SK-N-SH (cell line): ENCODE data around the gene PDE2A. TPM values are rescaled to one million over a fixed set of nuclear protein-coding genes. Genes with fewer than 3 reads are reported as not detected.

Source experiments
- CTCF ChIA-PET: fragments of 300-600, 350-600 bp; formaldehyde crosslinking; extraction: SDS; loops from one replicate; lab custom pipeline; 2021; lab: Yijun Ruan, JAX
- POLR2A ChIA-PET: fragments of 350-600 bp; sonication (Branson Sonifier 250); formaldehyde crosslinking; extraction: SDS; loops from one replicate; lab custom pipeline; 2020; ENCODE audit warnings: antibody characterized with exemption, inconsistent platforms; lab: Yijun Ruan, JAX
- DNase-seq: peaks from one replicate; pipeline ENCODE4 v3.0.0; 2012
- H2AFZ ChIP-seq: fragments of 200-600 bp; sonication (generic); 2 replicates; pipeline ENCODE4 v1.8.1; 2016; ENCODE audit warnings: antibody characterized with exemption, mild to moderate bottlenecking, low read depth
- H3F3A ChIP-seq: fragments of 200-600 bp; sonication (generic); replicated peaks from 2 replicates; pipeline ENCODE3; 2016; ENCODE audit warnings: antibody characterized with exemption, mild to moderate bottlenecking; ENCODE audit not compliant: insufficient read depth
- H3K27ac ChIP-seq, 2 experiments: fragments of 200-500 bp in 1 of 2; fragments of 200-600 bp in 1 of 2; sonication (Bioruptor generic) in 1 of 2; sonication (generic), shearing (Covaris generic) in 1 of 2; 2 replicates each; pipeline versions ENCODE4 v1.5.1 to v1.6.1; 2014 to 2016; ENCODE audit warnings: low read depth in 2 of 2, inconsistent platforms in 1 of 2, low read length in 1 of 2, mild to moderate bottlenecking in 1 of 2, mixed read lengths in 1 of 2
- H3K27me3 ChIP-seq: fragments of 200-600 bp; sonication (generic), shearing (Covaris generic); 2 replicates; pipeline ENCODE4 v1.6.1; 2016; ENCODE audit warnings: mixed run types; ENCODE audit not compliant: insufficient read depth
- H3K36me3 ChIP-seq, 2 experiments: fragments of 200-500 bp in 1 of 2; fragments of 200-600 bp in 1 of 2; sonication (Bioruptor generic) in 1 of 2; sonication (generic) in 1 of 2; replicated peaks in 1 of 2; 2 replicates each; pipeline versions ENCODE3 to v1.5.1; 2014 to 2016; ENCODE audit warnings: low read length in 1 of 2, mild to moderate bottlenecking in 1 of 2; ENCODE audit not compliant: insufficient read depth in 2 of 2, control insufficient read depth in 1 of 2
- H3K4me1 ChIP-seq, 2 experiments: fragments of 200-500 bp in 1 of 2; fragments of 200-600 bp in 1 of 2; sonication (Bioruptor generic) in 1 of 2; sonication (generic), shearing (Covaris generic) in 1 of 2; 2 replicates each; pipeline versions ENCODE4 v1.5.1 to v1.6.1; 2014 to 2016; ENCODE audit warnings: low read depth in 1 of 2, low read length in 1 of 2, mixed run types in 1 of 2; ENCODE audit not compliant: insufficient read depth in 2 of 2, control insufficient read depth in 1 of 2
- H3K4me2 ChIP-seq: fragments of 200-600 bp; sonication (generic), shearing (Covaris generic); 2 replicates; pipeline ENCODE4 v1.6.1; 2017; ENCODE audit warnings: mixed run types
- H3K4me3 ChIP-seq, 2 experiments: fragments of 200-500 bp in 1 of 2; fragments of 200-600 bp in 1 of 2; sonication (Bioruptor generic) in 1 of 2; sonication (generic), shearing (Covaris generic) in 1 of 2; 2 replicates each; pipeline versions ENCODE4 v1.5.1 to v1.8.1; 2014 to 2016; ENCODE audit warnings: low read depth in 2 of 2, inconsistent platforms in 1 of 2, low read length in 1 of 2, mild to moderate bottlenecking in 1 of 2, mixed read lengths in 1 of 2, moderate library complexity in 1 of 2
- H3K79me2 ChIP-seq: fragments of 200-600 bp; sonication (generic); 2 replicates; pipeline ENCODE4 v1.8.1; 2017; ENCODE audit warnings: mild to moderate bottlenecking; ENCODE audit not compliant: insufficient read depth
- H3K9ac ChIP-seq: fragments of 200-600 bp; sonication (generic); 2 replicates; pipeline ENCODE4 v1.6.1; 2017; ENCODE audit warnings: mixed run types
- H3K9me2 ChIP-seq: fragments of 200-600 bp; sonication (generic); 2 replicates; pipeline ENCODE4 v1.6.1; 2017; ENCODE audit warnings: mixed run types
- H3K9me3 ChIP-seq: fragments of 200-600 bp; sonication (generic); 2 replicates; pipeline ENCODE4 v1.6.1; 2017; ENCODE audit warnings: mixed run types, mild to moderate bottlenecking, moderate library complexity
- H4K20me1 ChIP-seq: fragments of 200-600 bp; sonication (generic); 2 replicates; pipeline ENCODE4 v1.6.1; 2017; ENCODE audit warnings: mild to moderate bottlenecking, mixed run types; ENCODE audit not compliant: insufficient read depth
- ELF1 ChIP-seq: IDR thresholded peaks from 2 replicates; pipeline ENCODE4 v1.4.0; 2012
- EZH2phosphoT487 ChIP-seq: fragments of 200-600 bp; sonication (generic); IDR thresholded peaks from 2 replicates; pipeline ENCODE4 v1.6.1; 2017; ENCODE audit warnings: low read depth, mixed run types, mild to moderate bottlenecking, antibody characterized with exemption, moderate library complexity, borderline replicate concordance
- FOXJ3 ChIP-seq: sonication (generic); formaldehyde crosslinking; IDR thresholded peaks from 2 replicates; pipeline ENCODE4 v1.5.1; 2020; ENCODE audit warnings: mild to moderate bottlenecking, missing genetic modification reagents
- MXI1 ChIP-seq: IDR thresholded peaks from 2 replicates; pipeline ENCODE4 v1.6.1; 2012; ENCODE audit warnings: mild to moderate bottlenecking, low read depth, low read length, improper control_type of control experiment
- RAD21 ChIP-seq: IDR thresholded peaks from 2 replicates; pipeline ENCODE4 v1.6.1; 2012; ENCODE audit warnings: mild to moderate bottlenecking, low read length
- RCOR1 ChIP-seq: fragments of 150-350 bp; IDR thresholded peaks from 2 replicates; pipeline ENCODE4 v1.6.1; 2017; ENCODE audit warnings: antibody characterized with exemption, low read length
- RXRA ChIP-seq: IDR thresholded peaks from 2 replicates; pipeline ENCODE4 v1.4.0; 2012; ENCODE audit warnings: low read depth, mild to moderate bottlenecking, borderline replicate concordance
- SIN3A ChIP-seq: IDR thresholded peaks from 2 replicates; pipeline ENCODE4 v1.6.1; 2012; ENCODE audit warnings: low read depth, mild to moderate bottlenecking, low read length, moderate library complexity, borderline replicate concordance
- SMC3 ChIP-seq: IDR thresholded peaks from 2 replicates; pipeline ENCODE4 v1.6.1; 2012; ENCODE audit warnings: low read depth, low read length, improper control_type of control experiment
- TEAD4 ChIP-seq: IDR thresholded peaks from 2 replicates; pipeline ENCODE4 v1.4.0; 2012; ENCODE audit warnings: mild to moderate bottlenecking, borderline replicate concordance; ENCODE audit not compliant: insufficient read depth
- WGBS: methylation state at CpG from one replicate; pipeline ENCODE4 v1.1.6; 2017; ENCODE audit warnings: low lambda C conversion rate; 5-methylcytosine and 5-hydroxymethylcytosine counted together
- polyA plus RNA-seq, 3 experiments: library from polyadenylated mRNA; depleted of rRNA; stranded (reverse); fragments of >200 nt; gene quantifications; 2 replicates each; pipeline ENCODE4 v1.2.3, GENCODE V29; 2012
- TF ChIP-seq, protein P1 (sequence below): fragments of 150-350 bp; IDR thresholded peaks from 2 replicates; pipeline ENCODE4 v1.6.1; 2016; ENCODE audit warnings: mild to moderate bottlenecking, low read depth, low read length
- TF ChIP-seq, protein P2 (sequence below): IDR thresholded peaks from 2 replicates; pipeline ENCODE4; 2012
- TF ChIP-seq, protein P3 (sequence below): fragments of 150-350 bp; IDR thresholded peaks from 2 replicates; pipeline ENCODE4 v1.6.1; 2017; ENCODE audit warnings: antibody characterized with exemption, low read length, low read depth, borderline replicate concordance
- TF ChIP-seq, protein P4 (sequence below): IDR thresholded peaks from 2 replicates; pipeline ENCODE4 v1.4.0; 2012; ENCODE audit warnings: low read depth, borderline replicate concordance

Gene PDE2A
- polyA plus RNA-seq, 1 of the 3 experiments (the other 2 are of a cell fraction), result 0.43 TPM

DNA sequence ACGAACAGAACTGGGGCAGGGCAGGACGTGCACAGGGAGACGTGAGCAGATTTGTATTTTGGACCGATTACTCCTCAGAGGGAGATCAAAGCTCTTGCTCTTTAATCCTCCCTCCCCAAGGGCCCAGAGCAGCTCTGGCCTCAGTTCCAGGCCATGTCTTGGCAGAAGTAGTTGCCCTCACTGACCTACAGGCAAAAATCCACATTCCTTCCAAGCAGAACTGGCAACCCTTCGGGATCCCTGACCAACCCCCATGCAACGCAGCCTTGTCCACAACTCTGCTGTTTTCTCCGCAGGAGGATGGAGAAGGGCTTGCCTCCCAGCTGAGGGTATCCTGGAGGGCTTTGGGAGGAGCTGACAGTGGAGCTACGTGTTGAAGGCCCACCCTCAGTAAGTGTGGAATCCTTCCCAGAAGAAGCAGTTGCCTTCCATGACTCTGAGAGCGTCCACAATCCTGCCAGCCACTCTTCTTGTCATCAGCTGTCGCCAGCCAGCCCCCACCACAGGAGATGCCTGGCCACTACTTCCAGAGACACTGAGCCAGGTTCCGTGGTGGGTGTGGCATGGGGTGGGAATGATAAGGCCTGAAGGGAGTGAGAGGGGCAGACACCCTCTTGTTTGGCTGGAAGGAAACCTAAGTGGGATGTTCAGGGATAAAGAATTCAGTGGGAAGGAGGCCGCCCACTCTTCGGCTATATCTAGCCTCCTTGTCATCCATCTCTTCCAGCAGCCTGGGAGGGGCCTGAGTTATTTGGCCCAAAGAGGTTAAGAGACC, 68.1 kb downstream of the PDE2A start:
- POLR2A ChIA-PET, result interaction anchor here (0.5 to 0.6 kb wide), 2 partner anchors 23 to 78 kb away, joined by 3 read pairs; no protein-coding TSS in a partner anchor
- no peak overlapping the region for H3K4me2 ChIP-seq
- H3K36me3 ChIP-seq, result no peaks in the 10 kb centered on the region
- no peaks in the 10 kb centered on the region for H3K79me2 ChIP-seq
- peaks cover 13% of the 10 kb centered on the region; the same call in 1 of the 2 replicates for H3K27me3 ChIP-seq
- TF ChIP-seq, protein P1, sequence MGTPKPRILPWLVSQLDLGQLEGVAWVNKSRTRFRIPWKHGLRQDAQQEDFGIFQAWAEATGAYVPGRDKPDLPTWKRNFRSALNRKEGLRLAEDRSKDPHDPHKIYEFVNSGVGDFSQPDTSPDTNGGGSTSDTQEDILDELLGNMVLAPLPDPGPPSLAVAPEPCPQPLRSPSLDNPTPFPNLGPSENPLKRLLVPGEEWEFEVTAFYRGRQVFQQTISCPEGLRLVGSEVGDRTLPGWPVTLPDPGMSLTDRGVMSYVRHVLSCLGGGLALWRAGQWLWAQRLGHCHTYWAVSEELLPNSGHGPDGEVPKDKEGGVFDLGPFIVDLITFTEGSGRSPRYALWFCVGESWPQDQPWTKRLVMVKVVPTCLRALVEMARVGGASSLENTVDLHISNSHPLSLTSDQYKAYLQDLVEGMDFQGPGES, result no peak
- no peak for TF ChIP-seq TEAD4
- no peaks in the 10 kb centered on the region for H3F3A ChIP-seq
- no peak overlapping the region for H3K4me3 ChIP-seq
- no peak overlapping the region for H3K9ac ChIP-seq
- 61% methylated on average over 11 of the region's 13 CpGs for WGBS
- H2AFZ ChIP-seq, result no peak overlapping the region
- H3K27ac ChIP-seq, result no peak overlapping the region
- CTCF ChIA-PET, result interaction anchor here (0.8 to 12.6 kb wide), 8 partner anchors 7 to 568 kb away, joined by 3 to 276 read pairs (median 20); partner anchors contain the start of gene CLPB
- no peaks in the 10 kb centered on the region for H3K9me3 ChIP-seq
- no peaks in the 10 kb centered on the region for H4K20me1 ChIP-seq
- peaks cover 0 to 15% of the 10 kb centered on the region in 2 experiments; a peak in 1 of 4 replicates for H3K4me1 ChIP-seq
- H3K9me2 ChIP-seq, result no peaks in the 10 kb centered on the region
- no peak for DNase-seq

DNA sequence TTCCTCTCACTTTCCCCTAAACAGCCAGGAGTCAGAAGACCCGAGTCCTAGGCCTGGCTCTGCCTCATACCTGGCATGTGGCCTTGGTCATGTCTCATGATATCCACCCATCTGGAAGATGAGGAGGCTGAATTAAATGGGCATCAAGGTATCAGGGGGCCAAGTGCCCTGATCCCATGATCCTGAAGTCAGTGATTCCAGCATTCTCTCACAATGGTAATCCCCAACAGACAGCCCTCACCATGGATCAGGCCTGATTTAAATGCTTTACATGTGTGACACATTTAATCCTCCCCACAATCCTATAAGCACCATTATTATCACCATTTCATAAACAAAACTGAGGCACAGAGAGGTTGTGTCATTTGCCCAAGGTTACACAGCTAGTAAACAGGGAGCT, 70.0 kb downstream of the PDE2A start:
- TF ChIP-seq SIN3A (no peak), SMC3 (no peak), RCOR1 (no peak), RXRA (no peak), EZH2phosphoT487 (no peak), ELF1 (no peak), MXI1 (no peak), RAD21 (no peak), FOXJ3 (no peak)
- TF ChIP-seq, protein P2, sequence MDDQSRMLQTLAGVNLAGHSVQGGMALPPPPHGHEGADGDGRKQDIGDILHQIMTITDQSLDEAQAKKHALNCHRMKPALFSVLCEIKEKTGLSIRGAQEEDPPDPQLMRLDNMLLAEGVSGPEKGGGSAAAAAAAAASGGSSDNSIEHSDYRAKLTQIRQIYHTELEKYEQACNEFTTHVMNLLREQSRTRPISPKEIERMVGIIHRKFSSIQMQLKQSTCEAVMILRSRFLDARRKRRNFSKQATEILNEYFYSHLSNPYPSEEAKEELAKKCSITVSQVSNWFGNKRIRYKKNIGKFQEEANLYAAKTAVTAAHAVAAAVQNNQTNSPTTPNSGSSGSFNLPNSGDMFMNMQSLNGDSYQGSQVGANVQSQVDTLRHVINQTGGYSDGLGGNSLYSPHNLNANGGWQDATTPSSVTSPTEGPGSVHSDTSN, result no peak
- TF ChIP-seq, protein P1, result no peak
- TF ChIP-seq, protein P3, sequence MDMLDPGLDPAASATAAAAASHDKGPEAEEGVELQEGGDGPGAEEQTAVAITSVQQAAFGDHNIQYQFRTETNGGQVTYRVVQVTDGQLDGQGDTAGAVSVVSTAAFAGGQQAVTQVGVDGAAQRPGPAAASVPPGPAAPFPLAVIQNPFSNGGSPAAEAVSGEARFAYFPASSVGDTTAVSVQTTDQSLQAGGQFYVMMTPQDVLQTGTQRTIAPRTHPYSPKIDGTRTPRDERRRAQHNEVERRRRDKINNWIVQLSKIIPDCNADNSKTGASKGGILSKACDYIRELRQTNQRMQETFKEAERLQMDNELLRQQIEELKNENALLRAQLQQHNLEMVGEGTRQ, result no peak
- TF ChIP-seq, protein P4, sequence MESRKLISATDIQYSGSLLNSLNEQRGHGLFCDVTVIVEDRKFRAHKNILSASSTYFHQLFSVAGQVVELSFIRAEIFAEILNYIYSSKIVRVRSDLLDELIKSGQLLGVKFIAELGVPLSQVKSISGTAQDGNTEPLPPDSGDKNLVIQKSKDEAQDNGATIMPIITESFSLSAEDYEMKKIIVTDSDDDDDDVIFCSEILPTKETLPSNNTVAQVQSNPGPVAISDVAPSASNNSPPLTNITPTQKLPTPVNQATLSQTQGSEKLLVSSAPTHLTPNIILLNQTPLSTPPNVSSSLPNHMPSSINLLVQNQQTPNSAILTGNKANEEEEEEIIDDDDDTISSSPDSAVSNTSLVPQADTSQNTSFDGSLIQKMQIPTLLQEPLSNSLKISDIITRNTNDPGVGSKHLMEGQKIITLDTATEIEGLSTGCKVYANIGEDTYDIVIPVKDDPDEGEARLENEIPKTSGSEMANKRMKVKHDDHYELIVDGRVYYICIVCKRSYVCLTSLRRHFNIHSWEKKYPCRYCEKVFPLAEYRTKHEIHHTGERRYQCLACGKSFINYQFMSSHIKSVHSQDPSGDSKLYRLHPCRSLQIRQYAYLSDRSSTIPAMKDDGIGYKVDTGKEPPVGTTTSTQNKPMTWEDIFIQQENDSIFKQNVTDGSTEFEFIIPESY, result no peak
- Histone ChIP-seq H3K4me3 (no peak overlapping the region), H4K20me1 (no peaks in the 10 kb centered on the region), H3K4me2 (no peak overlapping the region), H3K27me3 (peaks cover 11% of the 10 kb centered on the region; the same call in 1 of the 2 replicates), H3K9me2 (no peaks in the 10 kb centered on the region), H3K79me2 (no peaks in the 10 kb centered on the region), H3K27ac (no peak overlapping the region), H3K36me3 (no peaks in the 10 kb centered on the region), H3K4me1 (peaks cover 0 to 18% of the 10 kb centered on the region in 2 experiments; a peak in 1 of 4 replicates), H3K9me3 (no peaks in the 10 kb centered on the region), H2AFZ (no peak overlapping the region), H3F3A (no peaks in the 10 kb centered on the region), H3K9ac (no peak overlapping the region)
- ChIA-PET CTCF (interaction anchor here (1.3 to 12.6 kb wide), 4 partner anchors 16 to 78 kb away, joined by 3 to 276 read pairs (median 100); no protein-coding TSS in a partner anchor), POLR2A (no interaction called here)
- no peak for DNase-seq
- 10% methylated on average over 1 of the region's 1 CpG for WGBS
